CD14-positive monocyte (primary cell): ENCODE results near the gene MINK1. TPM values are rescaled to one million over a fixed set of nuclear protein-coding genes. Genes with fewer than 3 reads are reported as not detected.

Experiments used
- DNase-seq, 3 donors: peaks; one replicate each; pipeline ENCODE4 v3.0.0-alpha.2; 2011 to 2022
- H2AFZ ChIP-seq: 2 replicates; pipeline ENCODE4 v1.6.0; 2012; ENCODE audit warnings: mild to moderate bottlenecking, low read depth, low read length, inconsistent platforms; ENCODE audit not compliant: insufficient read depth, poor library complexity, severe bottlenecking
- H3K27ac ChIP-seq, 2 donors: 1 replicate in 1 of 2; 2 replicates in 1 of 2; pipeline ENCODE4 v1.5.1; 2012 to 2013; ENCODE audit warnings: low read length in 2 of 2, control low read depth in 1 of 2, inconsistent platforms in 1 of 2, low read depth in 1 of 2, mild to moderate bottlenecking in 1 of 2
- H3K27me3 ChIP-seq, 2 donors: one replicate each; pipeline versions ENCODE4 v1.6.0 to v1.6.1; 2011 to 2013; ENCODE audit warnings: low read length in 2 of 2; ENCODE audit not compliant: control insufficient read depth in 2 of 2, insufficient read depth in 2 of 2
- H3K36me3 ChIP-seq, 2 donors: replicated peaks in 1 of 2; 1 replicate in 1 of 2; 2 replicates in 1 of 2; pipeline versions ENCODE4 v1.5.1 to v1.6.1; 2012 to 2013; ENCODE audit warnings: low read length in 2 of 2, control low read depth in 1 of 2, inconsistent platforms in 1 of 2, mild to moderate bottlenecking in 1 of 2; ENCODE audit not compliant: insufficient read depth in 2 of 2, control insufficient read depth in 1 of 2
- H3K4me1 ChIP-seq, 2 donors: 1 replicate in 1 of 2; 2 replicates in 1 of 2; pipeline versions ENCODE4 v1.5.1 to v1.6.1; 2012 to 2013; ENCODE audit warnings: low read length in 2 of 2, control low read depth in 1 of 2, inconsistent platforms in 1 of 2, mild to moderate bottlenecking in 1 of 2, moderate library complexity in 1 of 2; ENCODE audit not compliant: insufficient read depth in 2 of 2, control insufficient read depth in 1 of 2
- H3K4me2 ChIP-seq: replicated peaks from 2 replicates; pipeline ENCODE3; 2012; ENCODE audit warnings: low read length, moderate library complexity, mild to moderate bottlenecking; ENCODE audit not compliant: poor library complexity, severe bottlenecking; ENCODE audit errors: extremely low read depth
- H3K4me3 ChIP-seq, 3 experiments: fragments of 200-600 bp in 1 of 3; sonication (generic) in 1 of 3; replicated peaks in 1 of 3; 1 replicate in 2 of 3; 2 replicates in 1 of 3; pipeline ENCODE4 v1.5.1; 2011 to 2013; ENCODE audit warnings: low read length in 3 of 3, mild to moderate bottlenecking in 3 of 3, control low read depth in 2 of 3, low read depth in 2 of 3, inconsistent platforms in 1 of 3, moderate library complexity in 1 of 3
- H3K79me2 ChIP-seq: 2 replicates; pipeline ENCODE4 v1.6.0; 2012; ENCODE audit warnings: mild to moderate bottlenecking, control low read depth, inconsistent platforms, low read length, moderate library complexity; ENCODE audit not compliant: insufficient read depth
- H3K9ac ChIP-seq: 2 replicates; pipeline ENCODE4 v1.6.0; 2017; ENCODE audit warnings: low read length, mild to moderate bottlenecking; ENCODE audit not compliant: insufficient read depth, poor library complexity, severe bottlenecking
- H3K9me3 ChIP-seq, 2 donors: replicated peaks in 1 of 2; 1 replicate in 1 of 2; 2 replicates in 1 of 2; pipeline versions ENCODE4 v1.5.1 to v1.6.1; 2012 to 2013; ENCODE audit warnings: low read length in 2 of 2, control low read depth in 1 of 2; ENCODE audit not compliant: control insufficient read depth in 1 of 2, insufficient read depth in 1 of 2
- H4K20me1 ChIP-seq: 2 replicates; pipeline ENCODE4 v1.6.0; 2012; ENCODE audit warnings: mild to moderate bottlenecking, low read length, control low read depth, moderate library complexity; ENCODE audit not compliant: insufficient read depth
- H3K27ac Mint-ChIP-seq, 7 donors: one replicate each; pipeline ENCODE4 v1.8.0; 2020; ENCODE audit warnings: mild to moderate bottlenecking in 7 of 7, mixed read lengths in 7 of 7, moderate library complexity in 6 of 7, inconsistent platforms in 2 of 7
- H3K27me3 Mint-ChIP-seq, 3 donors: one replicate each; pipeline ENCODE4 v1.8.0; 2021 to 2022; ENCODE audit warnings: low read depth in 3 of 3, mild to moderate bottlenecking in 3 of 3, mixed read lengths in 3 of 3, moderate library complexity in 3 of 3, inconsistent platforms in 1 of 3
- H3K36me3 Mint-ChIP-seq, 2 donors: one replicate each; pipeline ENCODE4 v1.8.0; 2020; ENCODE audit warnings: mixed read lengths in 2 of 2, inconsistent platforms in 1 of 2, mild to moderate bottlenecking in 1 of 2
- H3K4me1 Mint-ChIP-seq: one replicate; pipeline ENCODE4 v1.8.0; 2020; ENCODE audit warnings: mild to moderate bottlenecking, mixed read lengths
- H3K4me3 Mint-ChIP-seq, 2 donors: one replicate each; pipeline ENCODE4 v1.8.0; 2020; ENCODE audit warnings: mild to moderate bottlenecking in 2 of 2, mixed read lengths in 2 of 2, moderate library complexity in 1 of 2
- H3K9me3 Mint-ChIP-seq, 7 donors: one replicate each; pipeline ENCODE4 v1.8.0; 2020 to 2022; ENCODE audit warnings: mixed read lengths in 7 of 7, mild to moderate bottlenecking in 6 of 7, moderate library complexity in 6 of 7, inconsistent platforms in 2 of 7
- WGBS: methylation state at CpG from one replicate; pipeline ENCODE4 v1.1.5; 2013; ENCODE audit warnings: missing lambda C conversion rate; ENCODE audit not compliant: insufficient coverage; 5-methylcytosine and 5-hydroxymethylcytosine counted together
- intact Hi-C, 2 donors: fragments of 100-400 bp; cut with micrococcal nuclease; formaldehyde crosslinking; loops; one replicate each; pipeline versions ENCODE4 v1.15.0 to v1.15.1; 2023
- polyA plus RNA-seq, 3 donors: library from polyadenylated mRNA; depleted of rRNA in 1 of 3; unstranded in 2 of 3; stranded (reverse) in 1 of 3; fragments of 300-500 nt in 2 of 3; fragments of >200 nt in 1 of 3; fragmentation: Illumina TruSeq in 2 of 3; gene quantifications; 1 replicate in 2 of 3; 2 replicates in 1 of 3; pipeline ENCODE4 v1.2.3, GENCODE V29; 2012 to 2021
- TF ChIP-seq, protein P1 (sequence below): fragments of 200-600 bp; IDR thresholded peaks from one replicate; pipeline ENCODE4 v1.8.0; 2022; ENCODE audit warnings: antibody characterized with exemption, mild to moderate bottlenecking

The MINK1 gene
- polyA plus RNA-seq, 3 donors: 3.2 to 159 (median 7.2) TPM

DNA sequence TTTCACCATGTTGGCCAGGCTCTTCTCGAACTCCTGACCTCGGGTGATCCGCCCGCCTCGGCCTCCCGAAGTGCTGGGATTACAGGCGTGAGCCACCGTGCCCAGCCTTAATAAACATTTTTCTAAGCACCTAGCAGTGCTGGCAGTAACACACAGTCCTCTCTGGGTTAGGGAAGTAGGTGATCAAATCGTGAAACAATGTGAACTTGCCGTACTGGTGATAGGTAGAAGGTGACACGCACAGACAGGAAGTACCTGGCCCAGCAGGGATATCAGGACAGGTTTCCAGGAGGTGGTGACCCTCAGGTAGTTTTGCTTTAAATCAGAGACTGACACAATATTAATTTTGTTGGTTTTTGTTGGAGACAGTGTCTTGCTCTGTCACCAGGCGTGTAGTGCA is 21.7 kb upstream of the MINK1 start:
- H3K4me3 Mint-ChIP-seq: no peak overlapping the region
- H3K9me3 Mint-ChIP-seq: peaks cover 0 to 4% (median 2%) of the 10 kb centered on the region in 7 donors

DNA sequence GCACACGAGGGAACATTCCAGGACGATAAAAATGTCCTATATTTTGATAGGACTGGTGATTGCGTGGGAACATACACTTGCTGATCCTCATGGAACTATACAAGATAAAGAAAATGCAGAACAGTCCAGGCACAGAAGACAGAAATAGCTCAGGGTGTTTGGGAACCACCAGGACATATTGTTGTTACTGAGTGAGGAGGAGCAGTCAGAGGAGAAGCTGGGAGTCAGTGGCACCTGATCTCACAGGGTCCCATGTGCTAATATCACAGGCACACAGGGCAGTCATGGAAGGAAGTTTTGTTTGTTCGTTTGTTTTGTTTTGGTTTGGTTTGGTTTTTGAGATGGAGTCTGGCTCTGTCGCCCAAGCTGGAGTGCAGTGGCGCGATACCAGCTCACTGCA is 20.4 kb upstream of the MINK1 start:
- intact Hi-C loops: loop anchor here in 1 of 2 donors (10.0 kb wide), 1 partner anchor 72 kb away; no protein-coding TSS in a partner anchor
- H3K4me1 Mint-ChIP-seq: peaks cover 17% of the 10 kb centered on the region
- no peak for DNase-seq
- H3K4me3 Mint-ChIP-seq: no peak overlapping the region
- TF ChIP-seq, protein P1, sequence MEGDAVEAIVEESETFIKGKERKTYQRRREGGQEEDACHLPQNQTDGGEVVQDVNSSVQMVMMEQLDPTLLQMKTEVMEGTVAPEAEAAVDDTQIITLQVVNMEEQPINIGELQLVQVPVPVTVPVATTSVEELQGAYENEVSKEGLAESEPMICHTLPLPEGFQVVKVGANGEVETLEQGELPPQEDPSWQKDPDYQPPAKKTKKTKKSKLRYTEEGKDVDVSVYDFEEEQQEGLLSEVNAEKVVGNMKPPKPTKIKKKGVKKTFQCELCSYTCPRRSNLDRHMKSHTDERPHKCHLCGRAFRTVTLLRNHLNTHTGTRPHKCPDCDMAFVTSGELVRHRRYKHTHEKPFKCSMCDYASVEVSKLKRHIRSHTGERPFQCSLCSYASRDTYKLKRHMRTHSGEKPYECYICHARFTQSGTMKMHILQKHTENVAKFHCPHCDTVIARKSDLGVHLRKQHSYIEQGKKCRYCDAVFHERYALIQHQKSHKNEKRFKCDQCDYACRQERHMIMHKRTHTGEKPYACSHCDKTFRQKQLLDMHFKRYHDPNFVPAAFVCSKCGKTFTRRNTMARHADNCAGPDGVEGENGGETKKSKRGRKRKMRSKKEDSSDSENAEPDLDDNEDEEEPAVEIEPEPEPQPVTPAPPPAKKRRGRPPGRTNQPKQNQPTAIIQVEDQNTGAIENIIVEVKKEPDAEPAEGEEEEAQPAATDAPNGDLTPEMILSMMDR: no peak
- no peak overlapping the region for H3K4me3 ChIP-seq
- no peak overlapping the region for H3K4me2 ChIP-seq
- H3K36me3 ChIP-seq: peaks cover 35 to 69% of the 10 kb centered on the region in 2 donors
- H3K27ac ChIP-seq: no peak overlapping the region
- H3K27me3 Mint-ChIP-seq: peaks cover 14 to 22% (median 19%) of the 10 kb centered on the region in 3 donors
- peaks cover 18% of the 10 kb centered on the region for H4K20me1 ChIP-seq
- no peaks in the 10 kb centered on the region for H3K9me3 ChIP-seq
- no peaks in the 10 kb centered on the region for H3K79me2 ChIP-seq
- H3K36me3 Mint-ChIP-seq: peaks cover 69 to 75% of the 10 kb centered on the region in 2 donors
- peaks cover 0 to 4% (median 2%) of the 10 kb centered on the region in 7 donors for H3K9me3 Mint-ChIP-seq
- H3K9ac ChIP-seq: no peak overlapping the region
- peaks cover 0 to 11% of the 10 kb centered on the region in 2 donors for H3K27me3 ChIP-seq
- peaks cover 5 to 7% of the 10 kb centered on the region in 2 donors for H3K4me1 ChIP-seq
- no peak overlapping the region for H3K27ac Mint-ChIP-seq
- H2AFZ ChIP-seq: no peak overlapping the region
- WGBS: 91% methylated on average over 6 of the region's 7 CpGs

More for the DNA sequence above, 21.7 kb upstream of the MINK1 start:
- WGBS: 88% methylated on average over 3 of the region's 12 CpGs
- H3K9ac ChIP-seq: no peak overlapping the region
- H3K4me2 ChIP-seq: no peak overlapping the region
- peaks cover 8 to 10% of the 10 kb centered on the region in 2 donors for H3K4me1 ChIP-seq
- intact Hi-C loops: loop anchor here in 1 of 2 donors (10.0 kb wide), 1 partner anchor 73 kb away; no protein-coding TSS in a partner anchor
- Mint-ChIP-seq H3K36me3 (peaks cover 62 to 67% of the 10 kb centered on the region in 2 donors), H3K4me1 (peaks cover 19% of the 10 kb centered on the region), H3K27me3 (peaks cover 16 to 24% (median 23%) of the 10 kb centered on the region in 3 donors), H3K27ac (peak overlapping the region in 1 of 7 donors; percentile 64)
- H3K27me3 ChIP-seq: peaks cover under 1 to 14% of the 10 kb centered on the region in 2 donors
- H3K79me2 ChIP-seq: no peaks in the 10 kb centered on the region
- no peak overlapping the region for H2AFZ ChIP-seq
- no peak for DNase-seq
- TF ChIP-seq, protein P1: no peak
- no peak overlapping the region for H3K4me3 ChIP-seq
- H3K36me3 ChIP-seq: peaks cover 28 to 57% of the 10 kb centered on the region in 2 donors
- H4K20me1 ChIP-seq: peaks cover 19% of the 10 kb centered on the region
- H3K9me3 ChIP-seq: no peaks in the 10 kb centered on the region
- H3K27ac ChIP-seq: no peak overlapping the region
